Stimulated activated CD4-positive, alpha-beta T cell treated with anti-CD3 and anti-CD28 coated beads, Interleukin-1b, Interleukin-23, amount 100 ng/mL, for 4 hours (primary cell): ENCODE measurements around the gene PHRF1.
"Not testable (repeated sequence)": the region's sequence is repeated elsewhere in the genome, so short reads cannot be mapped to it uniquely, and the experiment has no call there.

Source experiments
- DNase-seq, 2 donors: peaks; one replicate each; pipeline ENCODE4 v3.0.0-alpha.2; 2020; ENCODE audit warnings: low read depth in 2 of 2

Gene PHRF1

DNA sequence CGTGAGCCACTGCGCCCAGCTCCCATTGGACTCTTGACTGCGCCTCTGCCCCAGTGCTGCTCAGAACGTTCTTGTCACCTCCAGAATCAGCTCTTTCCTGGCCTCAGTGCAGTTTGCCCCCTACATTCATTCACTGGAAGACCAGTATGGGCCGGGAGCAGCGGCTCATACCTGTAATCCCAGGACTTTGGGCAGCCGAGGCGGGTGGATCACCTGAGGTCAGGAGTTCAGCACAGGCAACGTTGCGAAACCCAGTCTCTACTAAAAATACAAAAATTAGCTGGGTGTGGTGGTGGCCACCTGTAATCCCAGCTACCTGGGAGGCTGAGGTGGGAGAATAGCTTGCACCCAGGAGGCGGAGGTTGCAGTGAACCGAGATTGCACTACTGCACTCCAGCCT is 78.2 kb downstream of the PHRF1 start:
- DNase-seq, result not testable (repeated sequence)

GRCh38 chr11:655036-655726 is 78.9 kb downstream of the PHRF1 start:
- DNase-seq, result no peak

DNA sequence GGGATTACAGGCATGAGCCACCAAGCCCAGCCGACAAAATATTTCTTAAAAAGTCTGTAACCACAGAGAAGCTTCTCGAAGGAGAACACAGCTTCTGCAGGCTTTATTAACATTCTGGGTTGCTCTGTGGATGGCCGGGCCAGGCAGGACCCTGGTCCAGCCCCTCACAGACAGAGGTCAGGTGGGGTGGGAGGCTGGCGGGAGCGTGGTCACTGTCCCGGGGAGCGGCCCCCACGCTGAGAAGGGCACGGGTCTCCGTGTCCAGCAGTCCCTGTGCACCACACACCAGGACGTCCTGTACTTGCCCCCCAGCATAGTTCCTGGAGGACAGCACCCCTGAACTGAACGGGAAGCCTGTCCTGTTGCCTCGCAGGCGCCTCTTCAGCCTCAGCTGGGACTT is 80.2 kb downstream of the PHRF1 start:
- DNase-seq, result no peak

DNA sequence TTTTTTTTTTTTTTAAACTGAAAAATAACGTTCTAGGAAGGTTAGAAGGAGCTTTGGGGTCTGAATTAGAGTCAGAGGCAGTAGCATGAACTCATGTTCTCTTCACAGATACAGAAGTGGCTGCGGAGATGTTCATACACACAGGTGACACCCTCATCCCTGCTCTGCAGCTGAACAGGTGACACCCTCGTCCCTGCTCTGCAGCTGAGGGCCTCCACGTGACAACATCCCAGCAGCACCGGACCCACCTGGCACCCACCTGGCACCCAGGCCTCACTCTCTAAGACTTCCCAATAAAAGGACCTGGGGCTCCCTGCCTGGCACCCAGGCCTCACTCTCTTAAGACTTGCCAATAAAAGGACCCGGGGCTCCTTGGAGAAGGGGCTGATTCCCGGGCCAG is 80.6 kb downstream of the PHRF1 start:
- no peak for DNase-seq

DNA sequence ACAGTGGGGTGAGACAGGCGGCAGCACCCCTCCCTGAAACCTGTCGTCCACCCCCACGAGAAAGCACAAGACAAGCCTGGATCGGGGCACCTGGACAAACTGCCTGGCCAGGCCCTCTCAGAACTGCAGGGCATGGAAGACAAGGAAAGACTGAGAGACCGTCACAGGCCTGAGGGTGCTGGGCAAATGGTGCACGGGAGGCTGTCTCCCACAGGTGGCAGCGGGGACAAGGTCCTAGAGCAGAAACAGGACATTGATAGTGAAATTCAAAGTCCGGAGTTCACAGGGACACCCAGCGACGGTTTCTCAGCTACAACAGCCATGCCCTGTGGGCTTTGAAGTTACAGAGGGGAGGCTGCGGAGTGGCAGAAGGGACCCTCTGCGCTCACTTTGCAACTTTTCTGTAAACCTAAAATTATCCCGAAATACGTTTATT is 81.4 kb downstream of the PHRF1 start:
- no peak for DNase-seq

DNA sequence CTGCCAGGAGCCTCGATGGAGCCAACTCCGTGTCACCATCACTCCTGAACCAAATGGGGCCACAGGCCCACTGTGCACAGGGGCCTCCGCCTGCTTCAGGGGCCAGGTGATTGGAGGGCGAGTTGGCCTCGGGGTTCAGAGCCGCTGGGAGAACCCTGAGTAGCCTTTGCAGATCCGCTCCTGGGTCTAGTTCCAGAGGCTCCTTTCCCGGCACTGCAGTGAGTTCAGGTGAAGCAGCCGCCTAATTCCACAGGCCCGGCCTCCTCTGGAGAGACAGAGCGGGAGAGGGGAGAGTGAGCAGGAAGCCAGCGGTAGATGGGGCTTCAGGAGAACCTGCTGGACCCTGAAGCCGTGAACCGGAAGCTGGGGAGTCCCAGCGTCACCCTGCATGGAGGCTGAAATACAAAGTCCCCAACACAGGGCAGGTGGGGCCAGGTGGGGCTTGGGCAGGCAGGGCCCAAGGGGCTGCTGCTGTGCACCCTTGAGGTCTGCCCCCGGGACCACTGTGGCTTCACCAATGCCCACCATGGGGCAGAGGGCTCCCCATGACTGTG is 83.3 kb downstream of the PHRF1 start:
- no peak for DNase-seq

DNA sequence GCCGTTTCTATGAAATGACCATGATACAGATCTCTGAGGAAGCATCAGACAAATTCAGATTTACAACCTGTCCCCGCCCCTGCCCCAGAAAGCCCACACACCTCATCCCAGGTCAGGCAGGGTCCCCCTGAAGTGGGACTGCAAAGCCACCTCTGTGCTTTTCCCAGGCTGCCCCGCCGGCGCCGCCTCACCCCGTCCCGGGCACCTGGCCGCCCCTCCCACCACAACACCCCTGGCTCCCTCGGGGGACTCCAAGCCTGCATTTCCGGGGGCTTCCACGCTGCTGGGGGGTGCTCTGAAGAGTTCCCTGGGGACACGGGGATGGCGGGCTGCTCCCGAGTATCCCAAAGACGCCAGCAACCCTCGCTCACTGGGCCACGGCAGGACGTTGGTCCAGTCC is 84.0 kb downstream of the PHRF1 start:
- DNase-seq, result no peak

- DNase-seq, result no peak
Observed at GRCh38 chr11:660681-661444, 84.6 kb downstream of the PHRF1 start.
